SJCRH30 (cell line): ENCODE data around the gene CRYBA1. TPM values are rescaled to one million over a fixed set of nuclear protein-coding genes. Genes with fewer than 3 reads are reported as not detected.

Source experiments
- total RNA-seq: library from RNA; depleted of rRNA; stranded (reverse); fragments of >200 nt; shearing (Covaris generic); gene quantifications from 2 replicates; pipeline ENCODE4 v1.2.3, GENCODE V29; 2014; rRNA removed

CRYBA1 gene
- total RNA-seq, 1 experiment from 2014 or later = not detected

Other genes starting within 250 kb of the CRYBA1 start
- 16.1 and 20.5 TPM in 2 replicates for gene SEZ6, start 240.8 kb upstream of the CRYBA1 start, total RNA-seq
- gene PIPOX, start 203.7 kb upstream of the CRYBA1 start, total RNA-seq = 91.7 and 96.8 TPM in 2 replicates
- gene MYO18A, start 66.5 kb upstream of the CRYBA1 start, total RNA-seq = 86.9 and 91.9 TPM in 2 replicates
- 60.2 and 68.0 TPM in 2 replicates for gene NUFIP2, start 47.3 kb downstream of the CRYBA1 start, total RNA-seq
- gene TAOK1, start 143.5 kb downstream of the CRYBA1 start, total RNA-seq = 57.5 and 66.3 TPM in 2 replicates